ENCODE data around the gene ADGRV1.

- peak; percentile 81 for TF ChIP-seq CTCF (IDR thresholded peaks at IDR 0.05; ENCODE audit: low read depth, low read length, poor library complexity, severe bottlenecking)
- no peak for TF ChIP-seq EZH2phosphoT487 (IDR thresholded peaks at IDR 0.05; ENCODE audit: borderline replicate concordance, low read length)
These were observed 28.5 kb upstream of the ADGRV1 start for GRCh38 chr5:90529939-90530677.

All from DOHH2 (cell line).